HepG2 (cell line): Measurements from ENCODE around the gene CAMK2G. TPM values are rescaled to one million over a fixed set of nuclear protein-coding genes. Genes with fewer than 3 reads are reported as not detected.

ENCODE experiments used
- AGO1 ChIP-seq: fragments of 200-400 bp; formaldehyde crosslinking; IDR thresholded peaks from 2 replicates; pipeline ENCODE4 v1.6.1; 2017; ENCODE audit warnings: mild to moderate bottlenecking, low read depth, low read length, moderate library complexity; ENCODE audit not compliant: poor library complexity, severe bottlenecking
- BCL3 ChIP-seq: sonication (generic); formaldehyde crosslinking; IDR thresholded peaks from 2 replicates; pipeline ENCODE4 v1.5.1; 2020; ENCODE audit warnings: mild to moderate bottlenecking, missing genetic modification reagents, moderate library complexity
- ERF ChIP-seq: IDR thresholded peaks from 2 replicates; pipeline ENCODE4 v1.6.1; 2018; ENCODE audit warnings: missing biosample characterization, missing genetic modification reagents
- KDM5A ChIP-seq: fragments of 200-600 bp; sonication (generic); IDR thresholded peaks from 2 replicates; pipeline ENCODE4 v1.7.0; 2018; ENCODE audit warnings: antibody characterized with exemption, mild to moderate bottlenecking, low read length, borderline replicate concordance
- KMT2A ChIP-seq: sonication (generic); formaldehyde crosslinking; IDR thresholded peaks from 2 replicates; pipeline ENCODE4 v1.4.0; 2020; ENCODE audit warnings: missing genetic modification reagents
- NFKB2 ChIP-seq: sonication (generic); formaldehyde crosslinking; IDR thresholded peaks from 2 replicates; pipeline ENCODE4 v1.4.0; 2020; ENCODE audit warnings: missing genetic modification reagents, borderline replicate concordance
- RCOR2 ChIP-seq: IDR thresholded peaks from 2 replicates; pipeline ENCODE4 v1.6.1; 2016; ENCODE audit warnings: missing biosample characterization, missing genetic modification reagents
- ZKSCAN8 ChIP-seq: IDR thresholded peaks from 2 replicates; pipeline ENCODE4 v1.6.1; 2016; ENCODE audit warnings: borderline replicate concordance, missing genetic modification reagents, missing compliant biosample characterization
- ZNF224 ChIP-seq: sonication (generic); formaldehyde crosslinking; IDR thresholded peaks from 2 replicates; pipeline ENCODE4 v1.5.0; 2020; ENCODE audit warnings: mild to moderate bottlenecking, missing genetic modification reagents
- ZNF232 ChIP-seq: sonication (generic); formaldehyde crosslinking; IDR thresholded peaks from 2 replicates; pipeline ENCODE4 v1.4.0; 2020; ENCODE audit warnings: missing genetic modification reagents, borderline replicate concordance
- ZNF264 ChIP-seq: sonication (generic); formaldehyde crosslinking; IDR thresholded peaks from 2 replicates; pipeline ENCODE4 v1.4.0; 2020; ENCODE audit warnings: missing genetic modification reagents
- ZNF280B ChIP-seq: sonication (generic); formaldehyde crosslinking; IDR thresholded peaks from 2 replicates; pipeline ENCODE4 v1.5.0; 2020; ENCODE audit warnings: missing genetic modification reagents, mild to moderate bottlenecking, borderline replicate concordance
- ZNF484 ChIP-seq: sonication (generic); formaldehyde crosslinking; IDR thresholded peaks from 2 replicates; pipeline ENCODE4 v1.5.1; 2020; ENCODE audit warnings: mild to moderate bottlenecking, low read depth, missing genetic modification reagents, borderline replicate concordance
- ZNF513 ChIP-seq: sonication (generic); formaldehyde crosslinking; conservative IDR thresholded peaks from 2 replicates; pipeline ENCODE4 v1.5.0; 2020; ENCODE audit warnings: missing genetic modification reagents
- ZNF598 ChIP-seq: sonication (generic); formaldehyde crosslinking; IDR thresholded peaks from 2 replicates; pipeline ENCODE4 v1.5.1; 2020; ENCODE audit warnings: mild to moderate bottlenecking, missing genetic modification reagents, borderline replicate concordance
- ZNF770 ChIP-seq: sonication (generic); formaldehyde crosslinking; IDR thresholded peaks from 2 replicates; pipeline ENCODE4 v1.5.0; 2020; ENCODE audit warnings: mild to moderate bottlenecking, missing genetic modification reagents
- ZNF891 ChIP-seq: sonication (generic); formaldehyde crosslinking; IDR thresholded peaks from 2 replicates; pipeline ENCODE4 v1.5.0; 2020; ENCODE audit warnings: mild to moderate bottlenecking, missing genetic modification reagents
- ZSCAN30 ChIP-seq: sonication (generic); formaldehyde crosslinking; IDR thresholded peaks from 2 replicates; pipeline ENCODE4 v1.5.0; 2020; ENCODE audit warnings: mild to moderate bottlenecking, missing genetic modification reagents
- polyA plus RNA-seq, 8 experiments: library from polyadenylated mRNA; depleted of rRNA in 3 of 8; stranded (reverse) in 7 of 8; unstranded in 1 of 8; fragments of >200 nt; fragmentation: Illumina TruSeq in 4 of 8; extraction: Trizol in 4 of 8; gene quantifications; 2 replicates each; pipeline versions ENCODE4 v1.2.1 to v1.2.3, GENCODE V29; 2011 to 2016; ENCODE audit warnings: low read depth in 4 of 8, missing spikeins in 1 of 8, mixed read lengths in 1 of 8; ENCODE audit not compliant: insufficient read depth in 1 of 8
- total RNA-seq, 5 experiments: library from RNA; depleted of rRNA; stranded (reverse); fragments of >200 nt; fragmentation: Illumina TruSeq; extraction: Trizol; gene quantifications; 2 replicates each; pipeline ENCODE4 v1.2.3, GENCODE V29; 2016; ENCODE audit warnings: low read depth in 1 of 5
- TF ChIP-seq, protein P1 (sequence below): sonication (generic); formaldehyde crosslinking; IDR thresholded peaks from 2 replicates; pipeline ENCODE4 v1.8.1; 2023; ENCODE audit warnings: missing genetic modification reagents, mild to moderate bottlenecking, borderline replicate concordance
- TF ChIP-seq, protein P2 (sequence below): sonication (generic); formaldehyde crosslinking; IDR thresholded peaks from 2 replicates; pipeline ENCODE4 v1.8.0; 2022; ENCODE audit warnings: mild to moderate bottlenecking, missing genetic modification reagents, borderline replicate concordance

Gene CAMK2G
- total and polyA plus RNA-seq, 2 of the 13 experiments (the other 11 are each of a cell fraction or from before 2014, with no cell fraction given): 15.9 to 18.8 TPM

GRCh38 chr10:73781879-73782748 lies 92.2 kb downstream of the CAMK2G start, which contains the start of gene CHCHD1 (continued):
- TF ChIP-seq KMT2A (peak; percentile 98), NFKB2 (CRISPR knock-in tag) (peak; percentile 76; the same call in 1 of the 2 replicates), RCOR2 (CRISPR knock-in tag) (0 out of 2 replicates have a peak, but pooled peaks have one; percentile 11), ZNF484 (CRISPR knock-in tag) (no peak), ZNF232 (CRISPR knock-in tag) (0 out of 2 replicates have a peak, but pooled peaks have one; percentile 25), KDM5A (peak; percentile 87), ZNF280B (peak; percentile 83), ZNF224 (CRISPR knock-in tag) (0 out of 2 replicates have a peak, but pooled peaks have one; percentile 59), ZNF891 (CRISPR knock-in tag) (peak; percentile 96), ERF (CRISPR knock-in tag) (peak; percentile 62), ZNF770 (CRISPR knock-in tag) (no peak), ZKSCAN8 (CRISPR knock-in tag) (no peak), ZNF598 (CRISPR knock-in tag) (peak; percentile 89; the same call in 1 of the 2 replicates), ZNF264 (0 out of 2 replicates have a peak, but pooled peaks have one; percentile 36), ZSCAN30 (no peak), BCL3 (CRISPR knock-in tag) (peak; percentile 67), AGO1 (no peak), ZNF513 (CRISPR knock-in tag) (no peak)
- TF ChIP-seq, protein P1, sequence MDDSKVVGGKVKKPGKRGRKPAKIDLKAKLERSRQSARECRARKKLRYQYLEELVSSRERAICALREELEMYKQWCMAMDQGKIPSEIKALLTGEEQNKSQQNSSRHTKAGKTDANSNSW: no peak
- TF ChIP-seq, protein P2, sequence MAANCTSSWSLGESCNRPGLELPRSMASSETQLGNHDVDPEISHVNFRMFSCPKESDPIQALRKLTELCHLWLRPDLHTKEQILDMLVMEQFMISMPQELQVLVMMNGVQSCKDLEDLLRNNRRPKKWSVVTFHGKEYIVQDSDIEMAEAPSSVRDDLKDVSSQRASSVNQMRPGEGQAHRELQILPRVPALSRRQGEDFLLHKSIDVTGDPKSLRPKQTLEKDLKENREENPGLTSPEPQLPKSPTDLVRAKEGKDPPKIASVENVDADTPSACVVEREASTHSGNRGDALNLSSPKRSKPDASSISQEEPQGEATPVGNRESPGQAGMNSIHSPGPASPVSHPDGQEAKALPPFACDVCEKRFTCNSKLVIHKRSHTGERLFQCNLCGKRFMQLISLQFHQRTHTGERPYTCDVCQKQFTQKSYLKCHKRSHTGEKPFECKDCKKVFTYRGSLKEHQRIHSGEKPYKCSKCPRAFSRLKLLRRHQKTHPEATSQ (CRISPR knock-in tag): no peak
